H9 (cell line): ENCODE measurements around the gene ERP27. TPM values are rescaled to one million over a fixed set of nuclear protein-coding genes. Genes with fewer than 3 reads are reported as not detected.

Experiments used
- DNase-seq: peaks from one replicate; pipeline ENCODE4 v3.0.0-alpha.2; 2017
- H2AFZ ChIP-seq: one replicate; pipeline ENCODE4 v1.6.1; 2013; ENCODE audit warnings: mild to moderate bottlenecking, low read length, control low read depth, moderate library complexity
- H2AK5ac ChIP-seq: 2 replicates; pipeline ENCODE4 v1.6.1; 2013; ENCODE audit warnings: low read length, control low read depth, mixed read lengths; ENCODE audit not compliant: insufficient read length
- H2BK120ac ChIP-seq: one replicate; pipeline ENCODE4 v1.6.1; 2013; ENCODE audit warnings: low read depth, mild to moderate bottlenecking, low read length, control low read depth, inconsistent platforms; ENCODE audit not compliant: poor library complexity, severe bottlenecking
- H2BK12ac ChIP-seq: 2 replicates; pipeline ENCODE4 v1.6.1; 2013; ENCODE audit warnings: low read length, control low read depth, mixed read lengths, low read depth; ENCODE audit not compliant: insufficient read length
- H2BK15ac ChIP-seq: 2 replicates; pipeline ENCODE4 v1.6.1; 2013; ENCODE audit warnings: low read depth, low read length, control low read depth
- H2BK20ac ChIP-seq: one replicate; pipeline ENCODE4 v1.6.1; 2013; ENCODE audit warnings: low read depth, mild to moderate bottlenecking, low read length, control low read depth, inconsistent platforms; ENCODE audit not compliant: poor library complexity, severe bottlenecking
- H2BK5ac ChIP-seq: 2 replicates; pipeline ENCODE4 v1.6.1; 2013; ENCODE audit warnings: low read length, control low read depth, mixed read lengths; ENCODE audit not compliant: insufficient read length
- H3K14ac ChIP-seq: 2 replicates; pipeline ENCODE4 v1.6.1; 2013; ENCODE audit warnings: low read length, control low read depth; ENCODE audit not compliant: insufficient read depth
- H3K18ac ChIP-seq: 2 replicates; pipeline ENCODE4 v1.6.1; 2013; ENCODE audit warnings: low read depth, mild to moderate bottlenecking, mixed read lengths, low read length, control low read depth; ENCODE audit not compliant: insufficient read length
- H3K23ac ChIP-seq: 2 replicates; pipeline ENCODE4 v1.6.1; 2013; ENCODE audit warnings: low read length, control low read depth, mixed read lengths, low read depth; ENCODE audit not compliant: insufficient read length
- H3K23me2 ChIP-seq: 2 replicates; pipeline ENCODE4 v1.6.1; 2013; ENCODE audit warnings: low read depth, mild to moderate bottlenecking, mixed read lengths, low read length, control low read depth; ENCODE audit not compliant: insufficient read length, poor library complexity, severe bottlenecking
- H3K27ac ChIP-seq: 2 replicates; pipeline ENCODE4 v1.5.1; 2013; ENCODE audit warnings: low read length, control low read depth, mixed read lengths, low read depth; ENCODE audit not compliant: insufficient read length
- H3K27me3 ChIP-seq: 2 replicates; pipeline ENCODE4 v1.6.1; 2013; ENCODE audit warnings: low read length, control low read depth, inconsistent platforms; ENCODE audit not compliant: insufficient read depth
- H3K4ac ChIP-seq: 2 replicates; pipeline ENCODE4 v1.6.1; 2013; ENCODE audit warnings: low read depth, mild to moderate bottlenecking, control low read depth, inconsistent platforms, low read length, moderate library complexity
- H3K4me1 ChIP-seq: 2 replicates; pipeline ENCODE4 v1.6.1; 2013; ENCODE audit warnings: low read length, control low read depth, inconsistent platforms; ENCODE audit not compliant: insufficient read depth
- H3K4me2 ChIP-seq: 2 replicates; pipeline ENCODE4 v1.6.1; 2013; ENCODE audit warnings: low read length, control low read depth, mixed read lengths; ENCODE audit not compliant: insufficient read length, insufficient read depth
- H3K56ac ChIP-seq: 2 replicates; pipeline ENCODE4 v1.6.1; 2013; ENCODE audit warnings: low read depth, mild to moderate bottlenecking, mixed read lengths, low read length, control low read depth; ENCODE audit not compliant: insufficient read length
- H3K79me1 ChIP-seq: 2 replicates; pipeline ENCODE4 v1.6.1; 2013; ENCODE audit warnings: low read depth, mild to moderate bottlenecking, moderate library complexity, low read length, control low read depth, inconsistent platforms; ENCODE audit not compliant: insufficient read depth, poor library complexity, severe bottlenecking
- H3K79me2 ChIP-seq: 2 replicates; pipeline ENCODE4 v1.6.1; 2013; ENCODE audit warnings: low read length, control low read depth, inconsistent platforms; ENCODE audit not compliant: insufficient read depth
- H3K9ac ChIP-seq: 2 replicates; pipeline ENCODE4 v1.6.1; 2013; ENCODE audit warnings: low read length, control low read depth, mixed read lengths; ENCODE audit not compliant: insufficient read length; ENCODE audit errors: extremely low read depth
- H3K9me3 ChIP-seq: one replicate; pipeline ENCODE4 v1.6.1; 2013; ENCODE audit warnings: low read depth, low read length, inconsistent platforms; ENCODE audit not compliant: control insufficient read depth
- H3T11ph ChIP-seq: one replicate; pipeline ENCODE4 v1.6.1; 2013; ENCODE audit warnings: mild to moderate bottlenecking, low read length, control low read depth, inconsistent platforms
- H4K20me1 ChIP-seq: one replicate; pipeline ENCODE4 v1.6.1; 2013; ENCODE audit not compliant: control insufficient read depth, insufficient read length, insufficient read depth
- H4K5ac ChIP-seq: 2 replicates; pipeline ENCODE4 v1.6.1; 2013; ENCODE audit warnings: low read depth, mild to moderate bottlenecking, mixed read lengths, low read length, control low read depth; ENCODE audit not compliant: insufficient read length
- H4K8ac ChIP-seq: replicated peaks from 2 replicates; pipeline ENCODE4 v1.6.1; 2013; ENCODE audit warnings: low read length, control low read depth, mixed read lengths, low read depth; ENCODE audit not compliant: insufficient read length
- H4K91ac ChIP-seq: 2 replicates; pipeline ENCODE4 v1.6.1; 2013; ENCODE audit warnings: low read depth, mild to moderate bottlenecking, moderate library complexity, mixed read lengths, low read length, control low read depth; ENCODE audit not compliant: insufficient read length
- H3K27ac Mint-ChIP-seq, 3 experiments: 2 replicates in 2 of 3; 3 replicates in 1 of 3; pipeline ENCODE4 v1.8.0; 2020 to 2021; ENCODE audit warnings: mixed read lengths in 3 of 3, mild to moderate bottlenecking in 1 of 3, moderate library complexity in 1 of 3
- H3K27me3 Mint-ChIP-seq: 2 replicates; pipeline ENCODE4 v1.8.0; 2021; ENCODE audit warnings: low read depth, mild to moderate bottlenecking, moderate library complexity, mixed read lengths
- H3K36me3 Mint-ChIP-seq, 3 experiments: 2 replicates in 2 of 3; 3 replicates in 1 of 3; pipeline ENCODE4 v1.8.0; 2020 to 2021; ENCODE audit warnings: low read depth in 3 of 3, mixed read lengths in 3 of 3; ENCODE audit not compliant: insufficient read depth in 1 of 3
- H3K4me1 Mint-ChIP-seq, 2 experiments: 2 replicates each; pipeline ENCODE4 v1.8.0; 2020; ENCODE audit warnings: mixed read lengths in 2 of 2
- H3K4me3 Mint-ChIP-seq, 2 experiments: 2 replicates in 1 of 2; 3 replicates in 1 of 2; pipeline ENCODE4 v1.8.0; 2020 to 2021; ENCODE audit warnings: mild to moderate bottlenecking in 2 of 2, mixed read lengths in 2 of 2, moderate library complexity in 1 of 2
- H3K9me3 Mint-ChIP-seq, 2 experiments: 2 replicates in 1 of 2; 3 replicates in 1 of 2; pipeline ENCODE4 v1.8.0; 2020; ENCODE audit warnings: mild to moderate bottlenecking in 2 of 2, mixed read lengths in 2 of 2, moderate library complexity in 1 of 2
- total RNA-seq: library from RNA; stranded (reverse); gene quantifications from 2 replicates; pipeline ENCODE4 v1.2.1, GENCODE V29; 2021
- TF ChIP-seq, protein P1 (sequence below): fragments of 200-600 bp; sonication (generic); conservative IDR thresholded peaks from 3 replicates; pipeline ENCODE4 v1.8.0; 2021; ENCODE audit warnings: antibody characterized with exemption, mild to moderate bottlenecking

Gene ERP27
- total RNA-seq, 1 experiment from 2014 or later = not detected

DNA sequence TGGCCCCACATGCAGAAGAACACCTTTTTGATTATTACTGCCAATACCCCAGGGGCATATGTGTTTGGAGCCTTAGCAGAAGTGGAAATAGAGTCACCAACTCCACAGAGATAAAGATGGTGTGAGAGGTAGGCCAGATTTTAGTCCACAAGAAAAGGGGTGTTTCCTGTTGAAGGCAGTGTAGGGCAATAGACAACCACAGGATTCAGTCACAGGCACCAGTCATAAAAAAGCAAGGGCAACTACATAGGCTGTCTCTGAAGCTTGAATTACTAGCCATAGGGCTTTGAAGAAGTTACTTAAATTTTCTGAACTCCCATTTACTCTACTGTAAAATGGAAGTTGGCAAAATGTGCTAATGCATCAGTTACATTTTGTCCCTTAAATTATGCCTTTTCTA, 18.9 kb downstream of the ERP27 start:
- no peak overlapping the region for H3T11ph ChIP-seq
- no peak overlapping the region for H2BK20ac ChIP-seq
- Mint-ChIP-seq H3K4me1 (no peaks in the 10 kb centered on the region), H3K27me3 (no peaks in the 10 kb centered on the region), H3K9me3 (no peaks in the 10 kb centered on the region), H3K27ac (no peak overlapping the region), H3K36me3 (no peaks in the 10 kb centered on the region), H3K4me3 (no peak overlapping the region)
- H2AFZ ChIP-seq = no peak overlapping the region
- H3K4me2 ChIP-seq = no peak overlapping the region
- no peaks in the 10 kb centered on the region for H3K79me1 ChIP-seq
- no peaks in the 10 kb centered on the region for H3K23me2 ChIP-seq
- no peak overlapping the region for H3K9ac ChIP-seq
- no peaks in the 10 kb centered on the region for H4K20me1 ChIP-seq
- no peak overlapping the region for H3K56ac ChIP-seq
- no peak overlapping the region for H2BK5ac ChIP-seq
- H3K18ac ChIP-seq = no peak overlapping the region
- H4K5ac ChIP-seq = no peak overlapping the region
- H3K14ac ChIP-seq = no peak overlapping the region
- no peaks in the 10 kb centered on the region for H3K9me3 ChIP-seq
- H3K4me1 ChIP-seq = no peaks in the 10 kb centered on the region
- no peak overlapping the region for H2BK12ac ChIP-seq
- TF ChIP-seq, protein P1, sequence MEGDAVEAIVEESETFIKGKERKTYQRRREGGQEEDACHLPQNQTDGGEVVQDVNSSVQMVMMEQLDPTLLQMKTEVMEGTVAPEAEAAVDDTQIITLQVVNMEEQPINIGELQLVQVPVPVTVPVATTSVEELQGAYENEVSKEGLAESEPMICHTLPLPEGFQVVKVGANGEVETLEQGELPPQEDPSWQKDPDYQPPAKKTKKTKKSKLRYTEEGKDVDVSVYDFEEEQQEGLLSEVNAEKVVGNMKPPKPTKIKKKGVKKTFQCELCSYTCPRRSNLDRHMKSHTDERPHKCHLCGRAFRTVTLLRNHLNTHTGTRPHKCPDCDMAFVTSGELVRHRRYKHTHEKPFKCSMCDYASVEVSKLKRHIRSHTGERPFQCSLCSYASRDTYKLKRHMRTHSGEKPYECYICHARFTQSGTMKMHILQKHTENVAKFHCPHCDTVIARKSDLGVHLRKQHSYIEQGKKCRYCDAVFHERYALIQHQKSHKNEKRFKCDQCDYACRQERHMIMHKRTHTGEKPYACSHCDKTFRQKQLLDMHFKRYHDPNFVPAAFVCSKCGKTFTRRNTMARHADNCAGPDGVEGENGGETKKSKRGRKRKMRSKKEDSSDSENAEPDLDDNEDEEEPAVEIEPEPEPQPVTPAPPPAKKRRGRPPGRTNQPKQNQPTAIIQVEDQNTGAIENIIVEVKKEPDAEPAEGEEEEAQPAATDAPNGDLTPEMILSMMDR = no peak
- no peak overlapping the region for H3K23ac ChIP-seq
- no peak overlapping the region for H2AK5ac ChIP-seq
- no peak overlapping the region for H4K8ac ChIP-seq
- no peak overlapping the region for H4K91ac ChIP-seq
- no peaks in the 10 kb centered on the region for H3K27me3 ChIP-seq
- no peak overlapping the region for H2BK120ac ChIP-seq
- H3K4ac ChIP-seq = no peak overlapping the region
- no peak overlapping the region for H2BK15ac ChIP-seq
- H3K79me2 ChIP-seq = no peaks in the 10 kb centered on the region; the same call in 1 of the 2 replicates
- H3K27ac ChIP-seq = no peak overlapping the region
- no peak for DNase-seq
